ENCODE data around the gene DMXL2. TPM values are rescaled to one million over a fixed set of nuclear protein-coding genes. Genes with fewer than 3 reads are reported as not detected.
A peak's percentile ranks its signal among the peaks of the same experiment; 100 is the strongest.

Gene DMXL2
- total RNA-seq, 4 donors from 2014 or later, result 6.9 to 15.1 (median 11.7) TPM

GRCh38 chr15:51600114-51600513 lies 22.5 kb downstream of the DMXL2 start:
- no peaks in the 10 kb centered on the region for H3K36me3 ChIP-seq
- no peaks in the 10 kb centered on the region for H3K27me3 ChIP-seq
- TF ChIP-seq POLR2A (IDR thresholded peaks at IDR 0.05), result no peak
- TF ChIP-seq CTCF (IDR thresholded peaks at IDR 0.05), result no peak
- H3K27ac ChIP-seq, result no peak overlapping the region
- no peak overlapping the region for H3K4me3 ChIP-seq
- no peak for DNase-seq
- no peaks in the 10 kb centered on the region for H3K4me1 ChIP-seq
- no peaks in the 10 kb centered on the region for H3K9me3 ChIP-seq
- WGBS, 2 donors, result 67 to 79% methylated on average over 1 of the region's 1 CpG
- intact Hi-C loops (cut with DNase I), result no loop called here

- 79 to 85% methylated on average over 2 of the region's 2 CpGs for WGBS, 2 donors
- no peak overlapping the region for H3K4me3 ChIP-seq
- no peaks in the 10 kb centered on the region for H3K36me3 ChIP-seq
- no peaks in the 10 kb centered on the region for H3K27me3 ChIP-seq
- no peaks in the 10 kb centered on the region for H3K4me1 ChIP-seq
- peaks cover 0 to 9% (median 0%) of the 10 kb centered on the region in 3 donors for H3K9me3 ChIP-seq
- DNase-seq, result no peak
- intact Hi-C loops (cut with DNase I), result no loop called here
- no peak overlapping the region for H3K27ac ChIP-seq
- TF ChIP-seq POLR2A (IDR thresholded peaks at IDR 0.05) (no peak), CTCF (IDR thresholded peaks at IDR 0.05) (no peak)
Measured at GRCh38 chr15:51589881-51590568, 32.5 kb downstream of the DMXL2 start.

GRCh38 chr15:51588966-51589365 lies 33.6 kb downstream of the DMXL2 start:
- 79 to 87% methylated on average over 3 of the region's 3 CpGs for WGBS, 2 donors
- DNase-seq, result no peak
- TF ChIP-seq CTCF (IDR thresholded peaks at IDR 0.05) (no peak), POLR2A (IDR thresholded peaks at IDR 0.05) (no peak)
- no peaks in the 10 kb centered on the region for H3K27me3 ChIP-seq
- intact Hi-C loops (cut with DNase I), result no loop called here
- H3K9me3 ChIP-seq, result peaks cover 0 to 9% (median 0%) of the 10 kb centered on the region in 3 donors
- no peak overlapping the region for H3K27ac ChIP-seq
- no peaks in the 10 kb centered on the region for H3K4me1 ChIP-seq
- no peaks in the 10 kb centered on the region for H3K36me3 ChIP-seq
- no peak overlapping the region for H3K4me3 ChIP-seq

- H3K4me1 ChIP-seq, result no peaks in the 10 kb centered on the region
- no peaks in the 10 kb centered on the region for H3K27me3 ChIP-seq
- peaks cover 0 to 3% (median 0%) of the 10 kb centered on the region in 3 donors for H3K9me3 ChIP-seq
- intact Hi-C loops (cut with DNase I), result no loop called here
- H3K36me3 ChIP-seq, result no peaks in the 10 kb centered on the region
- WGBS, 2 donors, result 72 to 75% methylated on average over 5 of the region's 5 CpGs
- TF ChIP-seq CTCF (IDR thresholded peaks at IDR 0.05), result no peak
- TF ChIP-seq POLR2A (IDR thresholded peaks at IDR 0.05), result no peak
- H3K4me3 ChIP-seq, result no peak overlapping the region
- peak overlapping the region in 1 of 4 donors; percentile 9 for H3K27ac ChIP-seq
- no peak for DNase-seq
Measured at GRCh38 chr15:51585986-51586385, 36.6 kb downstream of the DMXL2 start.

- TF ChIP-seq CTCF (IDR thresholded peaks at IDR 0.05), result no peak
- no peak for TF ChIP-seq POLR2A (IDR thresholded peaks at IDR 0.05)
- WGBS, 2 donors, result 88 to 100% methylated on average over 2 to 4 of the region's 4 CpGs
- no peaks in the 10 kb centered on the region for H3K27me3 ChIP-seq
- no peaks in the 10 kb centered on the region for H3K36me3 ChIP-seq
- no peak overlapping the region for H3K27ac ChIP-seq
- H3K9me3 ChIP-seq, result no peaks in the 10 kb centered on the region
- DNase-seq, result no peak
- H3K4me1 ChIP-seq, result peaks cover 0 to 16% (median 5%) of the 10 kb centered on the region in 3 donors
- intact Hi-C loops (cut with DNase I), result no loop called here
- H3K4me3 ChIP-seq, result no peak overlapping the region
Measured at GRCh38 chr15:51580982-51581381, 41.6 kb downstream of the DMXL2 start.
